HK-2 (cell line): ENCODE measurements around the gene ZNF808.
A peak's percentile ranks its signal among the peaks of the same experiment; 100 is the strongest.
"Not testable (repeated sequence)": the region's sequence is repeated elsewhere in the genome, so short reads cannot be mapped to it uniquely, and the experiment has no call there.

Source experiments
- DNase-seq: peaks from one replicate; pipeline ENCODE4 v3.0.0-alpha.2; 2018; ENCODE audit not compliant: unreplicated experiment

The ZNF808 gene

DNA sequence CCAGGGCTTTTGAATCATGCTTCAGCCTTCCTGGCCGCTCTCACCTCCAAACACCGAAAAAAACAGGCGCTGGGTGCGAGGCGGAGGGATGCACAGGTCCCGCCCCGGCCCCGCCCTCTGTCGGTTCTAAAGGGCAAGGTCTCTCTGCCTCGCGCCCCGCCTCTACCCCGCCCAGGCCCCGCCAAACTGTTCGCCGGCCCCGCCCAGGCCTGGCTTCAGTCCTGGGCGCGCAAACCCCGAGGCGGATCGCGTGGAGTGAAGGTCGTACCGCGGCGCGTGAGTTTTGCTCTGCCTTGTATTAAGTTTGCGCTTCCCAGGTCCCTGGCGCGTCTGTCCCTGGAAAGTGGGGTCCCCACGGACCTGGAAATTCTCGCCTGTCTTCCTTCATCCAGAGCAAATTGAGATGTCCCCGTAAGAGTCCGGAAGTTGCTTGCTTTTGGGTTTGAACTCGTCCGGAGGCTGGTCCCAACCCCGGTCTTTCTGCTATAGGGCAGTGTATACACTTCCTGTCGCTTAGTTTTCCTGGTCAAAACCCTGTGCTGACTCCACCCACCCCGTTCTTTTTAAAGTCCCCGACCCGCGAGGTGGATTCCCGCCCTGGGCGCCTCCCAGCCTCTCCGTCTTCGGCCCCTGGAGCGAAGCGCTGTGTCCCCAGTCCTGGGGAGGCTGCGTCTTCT is 8.4 kb downstream of the ZNF808 start:
- DNase-seq: no peak

DNA sequence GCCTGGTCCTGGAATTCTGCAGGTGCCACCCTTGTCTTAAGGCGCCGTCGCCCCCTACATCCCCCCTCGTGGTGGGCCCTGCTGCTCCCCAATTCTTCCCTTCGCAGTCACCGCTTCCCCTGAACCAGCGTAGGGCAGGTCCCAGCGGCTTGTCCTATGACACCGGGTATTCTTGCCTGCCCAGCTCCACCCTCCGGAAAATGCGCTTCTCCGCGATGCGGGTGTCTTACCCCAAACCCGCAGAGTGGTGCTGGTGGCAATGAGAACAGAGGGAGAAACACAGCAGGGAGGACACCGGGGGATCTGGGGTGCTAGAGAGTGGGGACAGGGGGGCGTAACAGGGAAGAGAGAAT is 9.0 kb downstream of the ZNF808 start:
- no peak for DNase-seq

DNA sequence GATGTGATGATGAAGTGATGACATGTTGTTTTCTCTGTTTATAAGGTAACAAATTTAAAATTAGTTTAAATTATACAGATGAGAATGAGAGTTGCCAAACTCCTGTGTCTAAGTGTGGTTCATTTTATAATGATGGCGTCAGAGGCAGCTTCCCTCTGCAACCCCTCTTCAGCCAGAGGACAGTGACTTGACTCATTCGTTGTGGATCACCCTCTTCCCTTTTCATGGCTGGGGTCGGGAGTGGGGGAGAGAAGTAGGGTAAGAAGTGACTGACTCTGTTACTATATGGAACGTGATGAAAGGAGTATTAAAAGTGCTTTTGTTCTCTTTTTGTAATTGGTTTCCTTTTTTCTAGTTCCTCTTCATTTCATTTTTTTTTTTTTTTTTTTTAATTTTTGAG is 11.3 kb downstream of the ZNF808 start:
- DNase-seq: not testable (repeated sequence)

DNA sequence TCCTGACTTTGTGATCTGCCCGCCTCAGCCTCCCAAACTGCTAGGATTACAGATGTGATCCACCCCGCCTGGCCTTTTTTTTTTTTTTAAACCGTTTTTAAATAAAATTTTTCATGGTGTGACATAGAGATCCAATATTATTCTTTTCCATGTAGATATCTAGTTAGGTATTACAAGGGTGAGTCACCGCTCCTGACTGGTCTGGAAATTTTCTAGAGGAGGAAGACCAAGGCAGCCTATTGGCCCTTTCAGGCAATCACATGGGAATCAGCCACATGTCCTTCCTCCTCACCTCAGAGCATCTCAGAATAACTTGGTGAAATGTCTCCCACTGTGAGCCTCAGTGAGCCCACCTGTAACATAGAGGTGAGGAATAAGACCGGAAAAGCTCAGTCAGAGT is 13.7 kb downstream of the ZNF808 start:
- DNase-seq: peak; percentile 6

DNA sequence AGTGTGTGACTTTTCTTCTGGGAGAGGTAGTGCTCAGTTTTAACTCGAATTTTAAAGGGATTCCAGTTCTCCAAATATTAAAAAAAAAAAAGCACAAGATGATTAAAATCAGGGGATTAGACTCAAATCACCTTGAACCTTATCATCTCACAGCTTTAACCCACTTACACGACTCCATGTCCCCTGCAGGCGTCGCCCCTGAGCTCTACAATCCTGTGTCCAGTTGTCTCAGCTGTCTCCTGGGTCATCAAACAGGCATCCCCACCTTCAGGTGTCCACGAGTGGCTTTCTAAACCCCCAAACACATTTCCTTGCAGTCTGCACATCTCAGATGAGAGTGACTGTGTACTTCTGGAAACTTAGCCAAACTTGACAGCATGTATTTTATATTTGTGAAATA is 14.1 kb downstream of the ZNF808 start:
- DNase-seq: no peak

DNA sequence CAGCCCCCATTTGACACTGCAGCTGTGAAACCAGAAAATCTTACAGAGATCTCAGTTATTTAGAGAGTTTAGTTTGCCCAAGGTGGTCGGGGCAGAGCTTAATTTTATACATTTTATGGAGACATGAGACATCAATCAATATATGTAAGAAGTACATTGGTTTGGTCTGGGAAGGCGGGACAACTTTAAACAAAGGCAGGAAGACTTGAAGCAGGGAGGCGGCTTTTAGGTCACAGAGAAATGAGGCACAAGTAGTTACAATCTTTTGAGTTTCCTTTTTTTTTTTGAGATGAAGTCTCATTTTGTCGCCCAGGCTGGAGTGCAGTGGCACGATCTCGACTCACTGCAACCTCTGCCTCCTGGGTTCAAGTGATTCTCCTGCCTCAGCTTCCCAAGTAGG is 15.1 kb downstream of the ZNF808 start:
- DNase-seq: not testable (repeated sequence)

DNA sequence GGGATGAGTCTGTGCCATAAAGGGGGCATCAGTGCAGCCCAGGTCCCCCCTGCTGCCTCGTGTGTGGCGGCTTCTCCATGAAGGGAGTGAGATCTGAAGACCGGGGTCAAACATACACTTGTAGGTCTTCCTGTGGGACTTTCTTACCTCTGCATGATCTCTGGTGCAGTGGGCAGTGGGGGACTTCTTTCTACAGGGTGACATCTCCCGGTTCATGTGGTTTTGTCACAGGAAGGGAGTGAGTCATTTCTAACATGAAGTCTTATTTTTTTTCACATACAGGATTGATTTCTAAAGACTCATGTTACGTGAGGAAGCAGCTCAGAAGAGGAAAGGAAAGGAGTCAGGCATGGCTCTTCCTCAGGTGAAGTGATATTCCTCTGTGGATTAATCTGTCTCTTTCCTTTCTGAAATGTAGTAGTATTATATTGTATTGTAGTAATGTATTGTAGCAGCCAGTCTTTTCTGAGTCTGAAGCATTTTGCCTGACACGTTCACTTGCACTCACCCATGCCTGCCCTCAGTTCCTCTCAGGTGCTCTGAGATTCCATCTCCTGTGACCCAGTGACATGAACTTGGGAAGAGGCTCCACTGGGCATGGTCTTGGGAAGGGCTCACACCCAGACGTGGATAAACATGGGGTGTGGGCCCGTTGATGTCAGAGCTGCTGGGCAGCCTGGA is 15.7 kb downstream of the ZNF808 start:
- DNase-seq: no peak

DNA sequence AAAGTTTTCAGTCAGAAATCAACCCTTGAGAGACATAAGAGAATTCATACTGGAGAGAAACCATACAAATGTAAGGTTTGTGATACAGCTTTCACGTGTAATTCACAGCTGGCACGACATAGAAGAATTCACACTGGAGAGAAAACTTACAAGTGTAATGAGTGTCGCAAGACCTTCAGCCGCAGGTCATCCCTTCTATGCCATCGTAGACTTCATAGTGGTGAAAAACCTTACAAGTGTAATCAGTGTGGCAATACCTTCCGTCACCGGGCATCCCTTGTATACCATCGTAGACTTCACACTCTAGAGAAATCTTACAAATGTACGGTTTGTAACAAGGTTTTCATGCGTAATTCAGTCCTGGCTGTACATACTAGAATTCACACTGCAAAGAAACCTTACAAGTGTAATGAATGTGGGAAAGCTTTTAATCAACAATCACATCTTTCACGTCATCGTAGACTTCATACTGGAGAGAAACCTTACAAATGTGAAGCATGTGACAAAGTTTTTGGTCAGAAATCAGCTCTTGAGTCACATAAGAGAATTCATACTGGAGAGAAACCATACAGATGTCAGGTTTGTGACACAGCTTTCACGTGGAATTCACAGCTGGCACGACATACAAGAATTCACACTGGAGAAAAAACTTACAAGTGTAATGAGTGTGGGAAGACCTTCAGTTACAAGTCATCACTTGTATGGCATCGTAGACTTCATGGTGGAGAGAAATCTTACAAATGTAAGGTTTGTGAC is 26.9 kb downstream of the ZNF808 start:
- DNase-seq: no peak

DNA sequence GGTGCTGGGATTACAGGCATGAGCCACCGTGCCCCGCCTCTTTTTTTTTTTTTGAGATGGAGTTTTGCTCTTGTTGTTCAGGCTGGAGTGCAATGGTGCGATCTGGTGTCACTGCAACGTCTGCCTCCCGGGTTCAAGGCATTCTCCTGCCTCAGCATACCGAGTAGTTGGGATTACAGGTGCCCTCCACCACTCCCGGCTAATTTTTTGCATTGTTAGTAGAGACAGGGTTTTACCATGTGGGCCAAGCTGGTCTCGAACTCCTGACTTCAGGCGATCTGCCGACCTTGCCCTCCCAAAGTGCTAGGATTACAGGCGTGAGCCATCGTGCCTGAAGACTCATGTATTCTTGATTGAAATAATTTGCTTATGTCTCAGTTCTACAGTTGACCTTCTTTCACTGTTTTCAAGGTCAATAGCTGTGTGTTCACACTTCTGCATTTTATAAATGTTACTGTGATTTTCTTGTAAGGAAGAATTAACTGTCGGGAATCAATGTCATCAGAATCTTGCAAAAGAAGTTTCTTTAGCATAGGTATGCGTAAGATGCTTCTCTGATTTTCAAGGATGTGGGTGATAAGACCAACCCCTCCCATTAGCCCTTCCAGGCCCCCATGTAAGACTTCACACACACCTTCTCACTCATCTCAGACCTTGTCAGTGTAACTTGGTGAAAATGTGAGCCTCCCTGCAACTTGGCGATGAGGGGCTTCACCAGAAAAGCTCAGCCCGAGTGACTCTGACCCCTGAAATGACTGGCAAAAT is 29.9 kb downstream of the ZNF808 start:
- DNase-seq: no peak

DNA sequence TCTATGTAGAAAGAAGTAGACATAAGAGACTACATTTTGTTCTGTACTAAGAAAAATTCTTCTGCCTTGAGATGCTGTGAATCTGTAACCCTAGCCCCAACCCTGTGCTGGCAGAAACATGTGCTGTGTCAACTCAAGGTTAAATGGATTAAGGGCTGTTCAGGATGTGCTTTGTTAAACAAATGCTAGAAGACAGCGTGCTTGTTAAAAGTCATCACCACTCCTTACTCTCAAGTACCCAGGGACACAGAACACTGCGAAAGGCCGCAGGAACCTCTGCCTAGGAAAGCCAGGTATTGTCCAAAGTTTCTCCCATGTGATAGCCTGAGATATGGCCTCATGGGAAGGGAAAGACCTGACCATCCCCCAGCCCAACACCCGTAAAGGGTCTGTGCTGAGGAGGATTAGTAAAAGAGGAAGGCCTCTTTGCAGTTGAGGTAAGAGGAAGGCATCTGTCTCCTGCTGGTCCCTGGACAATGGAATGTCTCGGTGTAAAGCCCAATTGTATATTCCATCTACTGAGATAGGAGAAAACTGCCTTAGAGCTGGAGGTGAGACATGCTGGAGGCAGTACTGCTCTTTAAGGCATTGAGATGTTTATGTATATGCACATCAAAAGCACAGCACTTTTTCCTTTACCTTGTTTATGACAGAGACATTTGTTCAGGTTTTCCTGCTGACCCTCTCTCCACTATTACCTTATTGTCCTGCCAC is 31.4 kb downstream of the ZNF808 start:
- DNase-seq: not testable (repeated sequence)

DNA sequence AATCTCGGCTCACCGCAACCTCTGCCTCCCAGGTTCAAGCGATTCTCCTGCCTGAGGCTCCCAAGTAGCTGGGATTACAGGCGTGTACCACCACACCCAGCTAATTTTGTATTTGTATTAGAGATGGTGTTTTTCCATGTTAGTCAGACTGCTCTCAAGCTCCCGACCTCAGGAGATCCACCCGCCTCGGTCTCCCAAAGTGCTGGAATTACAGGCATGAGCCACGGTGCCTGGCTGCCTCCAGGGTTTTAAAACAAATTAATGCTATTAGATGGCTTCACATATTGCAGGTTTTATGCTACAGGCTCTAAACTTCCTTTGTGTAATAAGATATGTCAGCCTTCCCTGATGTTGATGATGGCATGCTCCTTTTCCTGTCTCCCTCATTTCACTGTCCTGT is 34.1 kb downstream of the ZNF808 start:
- not testable (repeated sequence) for DNase-seq

DNA sequence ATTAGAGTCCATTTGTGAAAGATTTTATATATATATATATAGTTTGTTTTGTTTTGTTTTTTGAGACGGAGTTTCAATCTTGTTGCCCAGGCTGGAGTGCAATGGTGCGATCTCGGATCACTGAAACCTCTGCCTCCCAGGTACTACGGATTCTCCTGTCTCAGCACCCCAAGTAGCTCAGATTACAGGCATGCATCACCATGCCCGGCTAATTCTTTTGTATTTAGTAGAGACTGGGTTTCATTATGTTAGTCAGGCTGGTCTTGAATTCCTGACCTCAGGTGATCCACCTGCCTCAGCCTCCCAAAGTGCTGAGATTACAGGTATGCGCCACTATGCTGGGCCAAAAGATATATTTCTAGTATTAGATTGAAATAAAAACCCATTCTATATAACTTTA is 38.7 kb downstream of the ZNF808 start:
- no peak for DNase-seq

DNA sequence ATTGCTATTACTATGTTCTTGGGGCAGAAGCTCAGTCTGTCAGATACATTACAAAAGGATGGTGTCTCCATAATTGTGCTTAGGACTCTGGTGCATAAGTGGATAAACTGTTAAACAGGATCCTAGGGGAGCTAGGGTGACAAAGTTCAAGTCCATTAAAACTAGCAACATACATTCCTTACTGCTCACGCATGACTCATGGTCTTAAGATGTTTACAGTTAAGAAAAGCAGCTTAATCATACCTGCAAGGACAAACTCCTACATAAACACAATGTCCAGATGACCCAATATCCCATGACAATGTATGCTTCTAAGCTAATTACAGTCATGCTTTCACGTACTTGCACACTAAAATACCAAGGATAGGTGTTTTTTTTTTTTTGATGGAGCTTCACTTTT is 39.1 kb downstream of the ZNF808 start:
- DNase-seq: no peak

DNA sequence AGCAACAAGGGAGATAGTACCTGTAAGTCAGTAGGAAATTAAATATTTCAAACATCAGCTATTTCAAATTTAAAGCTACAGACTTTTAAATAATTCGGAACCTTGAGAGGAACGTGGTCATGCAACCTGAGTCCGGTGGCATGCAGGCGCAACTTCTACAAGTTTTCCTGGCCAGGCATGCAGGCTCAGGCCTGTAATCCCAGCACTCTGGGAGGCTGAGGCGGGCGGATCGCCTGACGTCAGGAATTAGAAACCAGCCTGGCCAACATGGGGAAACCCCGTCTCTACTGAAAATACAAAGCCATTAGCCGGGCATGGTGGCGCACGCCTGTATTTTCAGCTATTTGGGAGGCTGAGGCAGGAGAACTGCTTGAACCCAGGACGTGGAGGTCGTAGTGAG is 40.5 kb downstream of the ZNF808 start:
- no peak for DNase-seq

DNA sequence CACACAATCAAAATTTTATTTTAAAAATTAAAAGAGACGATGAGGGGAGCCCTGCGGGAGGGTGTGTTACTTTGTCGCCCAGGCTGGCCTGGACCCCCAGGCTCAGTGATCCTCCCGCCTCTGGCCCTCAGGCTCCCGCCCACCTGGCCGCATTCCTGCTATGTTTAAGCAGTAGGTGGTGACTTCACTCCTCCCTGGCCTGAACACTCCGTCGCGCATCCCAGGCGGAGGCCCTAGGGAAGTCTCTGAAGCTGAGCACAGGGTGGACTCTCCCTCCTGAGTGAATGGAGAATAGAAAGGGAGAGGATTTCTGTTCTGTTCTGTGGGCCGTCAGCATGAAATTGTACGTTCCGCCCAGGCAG is 42.2 kb downstream of the ZNF808 start:
- DNase-seq: peak; percentile 58

DNA sequence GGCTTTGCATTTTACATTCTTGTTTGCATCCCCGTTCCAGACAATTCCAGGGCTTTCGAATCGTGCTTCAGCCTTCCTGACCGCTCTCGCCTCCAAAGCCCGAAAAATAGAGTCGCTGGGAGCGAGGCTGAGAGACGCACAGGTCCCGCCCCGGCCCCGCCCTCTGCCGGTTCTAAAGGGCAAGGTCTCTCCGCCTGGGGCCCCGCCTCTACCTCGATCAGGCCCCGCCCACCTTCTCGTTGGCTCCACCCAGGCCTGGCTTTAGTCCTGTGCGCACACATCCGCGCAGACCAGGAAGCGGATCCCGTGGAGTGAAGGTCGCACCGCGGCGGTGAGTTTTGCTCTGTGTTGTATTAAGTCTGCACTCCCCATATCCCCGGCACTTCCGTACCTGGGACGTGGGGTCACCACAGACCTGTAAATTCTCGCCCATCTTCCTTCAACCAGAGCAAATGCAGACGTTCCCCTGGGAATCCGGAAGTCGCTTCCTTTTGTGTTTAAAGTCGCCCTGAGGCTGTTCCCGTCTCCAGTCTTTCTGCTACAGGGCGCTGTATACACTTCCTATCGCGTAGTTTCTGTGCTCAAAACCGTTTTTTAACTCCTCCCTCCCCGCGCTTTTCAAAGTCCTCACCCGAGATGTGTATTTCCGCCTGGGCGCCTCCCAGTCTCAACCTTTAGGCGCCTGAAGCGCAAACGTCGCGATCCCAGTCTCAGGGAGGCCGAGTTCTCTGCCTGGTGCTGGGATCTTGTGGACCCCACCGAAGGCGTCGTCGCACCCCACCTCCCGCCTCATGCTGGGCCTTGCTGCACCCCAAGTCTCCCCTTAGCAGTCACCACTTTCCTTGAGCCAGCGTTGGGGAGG is 42.8 kb downstream of the ZNF808 start, which contains the start of gene ZNF701:
Gene ZNF701 (plus strand): TSS at position 288 of the 862 bp plus-strand sequence. CDS start 3,861 bp downstream, outside the sequence.
- DNase-seq: peak; percentile 96

DNA sequence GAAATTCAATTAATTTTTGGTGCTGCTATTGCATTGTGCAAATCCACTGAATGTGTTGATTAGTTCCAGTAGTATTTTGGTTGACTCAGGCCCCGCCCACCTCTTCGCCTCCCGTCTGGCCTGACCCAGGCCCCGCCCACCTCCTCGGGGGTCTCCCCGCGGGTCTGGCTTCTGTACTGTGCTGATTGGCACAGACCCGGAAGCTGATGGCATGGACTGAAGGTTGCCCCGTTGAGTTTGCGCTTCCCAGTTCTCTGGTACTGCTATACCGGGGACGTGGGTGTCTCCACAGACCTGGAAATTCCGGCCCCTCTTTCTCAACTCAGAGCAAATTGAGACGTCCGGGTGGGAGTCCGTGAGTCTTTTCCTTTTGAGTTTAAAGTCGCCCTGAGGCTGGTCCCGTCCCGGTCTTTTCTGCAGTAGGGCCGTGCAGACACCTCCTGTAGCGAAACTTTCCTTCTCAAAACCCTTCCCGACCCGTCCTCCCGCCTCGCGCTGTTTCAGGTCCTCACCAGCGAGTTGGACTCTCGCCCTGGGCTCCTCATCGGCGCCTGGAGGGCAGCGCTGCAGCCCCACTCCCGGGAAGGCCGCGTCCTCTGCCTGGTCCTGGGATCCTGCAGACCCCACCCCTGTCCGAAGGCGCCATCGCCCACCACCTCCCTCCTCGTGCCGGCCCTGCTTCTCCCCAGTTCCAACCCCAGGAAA is 57.4 kb downstream of the ZNF808 start:
- no peak for DNase-seq

DNA sequence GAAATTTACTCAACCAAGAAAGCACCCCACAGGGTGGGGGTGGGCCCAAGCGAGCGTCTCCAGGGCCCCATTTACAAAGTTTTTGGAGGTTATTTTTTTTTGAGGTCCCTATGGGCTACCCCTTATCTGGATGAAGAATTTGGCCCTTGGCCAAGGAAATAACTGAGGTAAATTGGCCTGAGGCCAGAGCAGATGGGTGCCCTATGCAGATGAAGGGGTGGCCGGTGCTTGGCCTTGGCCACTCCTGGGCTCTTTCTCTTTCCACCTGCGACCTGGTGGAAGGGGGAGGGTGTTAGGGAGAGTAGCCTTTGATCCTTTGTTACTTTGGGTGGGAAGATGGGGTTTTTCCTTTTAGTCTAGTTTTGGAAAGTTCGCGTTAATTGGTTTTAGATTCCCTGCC is 58.1 kb downstream of the ZNF808 start:
- DNase-seq: no peak

DNA sequence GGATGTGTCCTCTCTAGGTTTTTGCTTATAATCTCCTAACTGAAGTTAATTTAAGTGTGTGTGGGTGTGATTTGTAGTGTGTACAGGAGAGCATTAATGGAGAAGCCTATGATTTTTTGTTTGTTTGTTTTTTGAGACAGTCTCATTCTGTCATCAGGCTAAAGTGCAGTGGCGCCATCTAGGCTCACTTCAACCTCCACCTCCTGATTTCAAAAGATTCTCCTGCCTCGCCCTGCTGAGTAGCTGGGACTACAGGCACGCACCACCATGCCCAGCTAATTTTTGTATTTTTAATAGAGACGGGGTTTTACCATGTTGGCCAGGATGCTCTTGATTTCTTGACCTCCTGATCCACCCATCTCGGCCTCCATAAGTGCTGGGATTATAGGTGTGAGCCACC is 63.3 kb downstream of the ZNF808 start:
- DNase-seq: no peak

DNA sequence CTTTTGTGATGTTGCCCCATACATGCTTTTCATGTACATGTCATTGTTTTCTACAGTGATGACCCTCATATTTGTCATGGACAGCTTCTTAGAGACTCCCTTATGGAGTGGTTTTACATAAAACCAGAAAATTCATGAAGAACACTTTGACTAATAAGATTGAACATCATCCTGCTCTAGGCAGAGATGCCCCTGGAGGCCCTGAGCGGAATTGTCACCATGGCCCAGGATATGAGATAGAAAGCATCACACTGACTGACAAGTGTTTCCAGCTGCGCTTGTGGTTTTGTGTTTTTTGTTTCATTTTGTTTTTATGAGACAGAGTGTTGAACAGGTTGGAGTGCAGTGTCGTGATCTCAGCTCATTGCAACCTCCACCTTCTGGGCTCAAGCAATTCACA is 64.8 kb downstream of the ZNF808 start:
- DNase-seq: no peak
